HEK293T (cell line): ENCODE data around the gene APLNR.

ENCODE experiments used
- ARNT ChIP-seq: fragments of 450-650 bp; IDR thresholded peaks from 2 replicates; pipeline ENCODE4 v1.6.1; 2017; ENCODE audit warnings: mild to moderate bottlenecking
- BHLHE40 ChIP-seq: fragments of 450-650 bp; IDR thresholded peaks from 2 replicates; pipeline ENCODE4 v1.6.1; 2016; ENCODE audit warnings: mild to moderate bottlenecking, moderate library complexity, borderline replicate concordance
- CTBP1 ChIP-seq: fragments of 450-650 bp; IDR thresholded peaks from 2 replicates; pipeline ENCODE4 v1.6.1; 2016; ENCODE audit warnings: borderline replicate concordance
- ELF4 ChIP-seq: fragments of 450-650 bp; IDR thresholded peaks from 2 replicates; pipeline ENCODE4 v1.6.1; 2017; ENCODE audit warnings: antibody characterized with exemption
- FOXK2 ChIP-seq: fragments of 450-650 bp; IDR thresholded peaks from 2 replicates; pipeline ENCODE4 v1.6.1; 2016; ENCODE audit warnings: mild to moderate bottlenecking
- FOXM1 ChIP-seq: fragments of 450-650 bp; IDR thresholded peaks from 2 replicates; pipeline ENCODE4 v1.6.1; 2017; ENCODE audit warnings: mild to moderate bottlenecking, borderline replicate concordance
- L3MBTL2 ChIP-seq: fragments of 450-650 bp; conservative IDR thresholded peaks from 2 replicates; pipeline ENCODE4 v1.6.1; 2016; ENCODE audit warnings: mild to moderate bottlenecking
- LEF1 ChIP-seq: fragments of 450-650 bp; IDR thresholded peaks from 2 replicates; pipeline ENCODE4 v1.6.1; 2017; ENCODE audit warnings: mild to moderate bottlenecking, borderline replicate concordance
- NFRKB ChIP-seq: fragments of 450-650 bp; IDR thresholded peaks from 2 replicates; pipeline ENCODE4 v1.6.1; 2016; ENCODE audit warnings: mild to moderate bottlenecking, moderate library complexity
- PKNOX1 ChIP-seq: fragments of 450-650 bp; IDR thresholded peaks from 2 replicates; pipeline ENCODE4 v1.6.1; 2016
- SP1 ChIP-seq: fragments of 450-650 bp; IDR thresholded peaks from 2 replicates; pipeline ENCODE4 v1.6.1; 2017
- SUZ12 ChIP-seq: fragments of 450-650 bp; IDR thresholded peaks from 2 replicates; pipeline ENCODE4 v1.6.1; 2016; ENCODE audit warnings: mild to moderate bottlenecking
- TARDBP ChIP-seq: fragments of 450-650 bp; IDR thresholded peaks from 2 replicates; pipeline ENCODE4 v1.6.1; 2016
- ZNF384 ChIP-seq: fragments of 450-650 bp; IDR thresholded peaks from 2 replicates; pipeline ENCODE4 v1.6.1; 2016

GRCh38 chr11:57219021-57219627 is 17.9 kb downstream of the APLNR start:
- TF ChIP-seq ELF4 (no peak), NFRKB (no peak), PKNOX1 (no peak), SP1 (no peak), CTBP1 (no peak), ARNT (no peak), SUZ12 (no peak), BHLHE40 (no peak), ZNF384 (no peak), FOXM1 (no peak), TARDBP (no peak), FOXK2 (no peak), LEF1 (no peak), L3MBTL2 (no peak)
